ENCODE data around the gene GRIN2B. TPM values are rescaled to one million over a fixed set of nuclear protein-coding genes. Genes with fewer than 3 reads are reported as not detected.

GRIN2B gene
- total RNA-seq (2022; extraction: Qiagen RNA extraction; ENCODE audit: low read depth) = 2.8 to 5.6 TPM (median 4.6 TPM) in 5 replicates

GRCh38 chr12:13981296-13981962 is at the start of gene GRIN2B:
Gene GRIN2B, minus strand, starts transcription at chr12:13981602. Its CDS starts 115,394 bp downstream, at chr12:13866208.

